ENCODE results near the gene RASL11B.

GRCh38 chr4:52824270-52824602 lies 37.9 kb upstream of the RASL11B start:
- no peak for TF ChIP-seq EP300 (IDR thresholded peaks at IDR 0.05)
- TF ChIP-seq POLR2AphosphoS5 (IDR thresholded peaks at IDR 0.05) = no peak

Measured in gastroesophageal sphincter (tissue), 2 donors.